HepG2 (cell line): ENCODE results near the gene EDN2. TPM values are rescaled to one million over a fixed set of nuclear protein-coding genes. Genes with fewer than 3 reads are reported as not detected.

ENCODE experiments used
- ARNT ChIP-seq: fragments of 450-650 bp; IDR thresholded peaks from 2 replicates; pipeline ENCODE4 v1.6.1; 2017
- HIVEP1 ChIP-seq: sonication (generic); formaldehyde crosslinking; IDR thresholded peaks from 2 replicates; pipeline ENCODE4 v1.4.0; 2020; ENCODE audit warnings: mild to moderate bottlenecking, missing genetic modification reagents
- KDM3A ChIP-seq: IDR thresholded peaks from 2 replicates; pipeline ENCODE4 v1.6.1; 2018; ENCODE audit warnings: low read depth, missing compliant biosample characterization
- NBN ChIP-seq: fragments of 450-650 bp; conservative IDR thresholded peaks from 2 replicates; pipeline ENCODE4 v1.6.1; 2017
- NR3C1 ChIP-seq: sonication (generic); formaldehyde crosslinking; IDR thresholded peaks from 2 replicates; pipeline ENCODE4 v1.4.0; 2020; ENCODE audit warnings: missing genetic modification reagents
- PHF21A ChIP-seq: sonication (generic); formaldehyde crosslinking; IDR thresholded peaks from 2 replicates; pipeline ENCODE4 v1.5.0; 2020; ENCODE audit warnings: mild to moderate bottlenecking, missing genetic modification reagents
- SCMH1 ChIP-seq: sonication (generic); formaldehyde crosslinking; IDR thresholded peaks from 2 replicates; pipeline ENCODE4 v1.9.0; 2021; ENCODE audit warnings: missing genetic modification reagents, mild to moderate bottlenecking, borderline replicate concordance
- SP140L ChIP-seq: sonication (generic); formaldehyde crosslinking; IDR thresholded peaks from 2 replicates; pipeline ENCODE4 v1.4.0; 2020; ENCODE audit warnings: missing genetic modification reagents, borderline replicate concordance
- SYNCRIP ChIP-seq: fragments of 200-400 bp; formaldehyde crosslinking; IDR thresholded peaks from 2 replicates; pipeline ENCODE4 v1.6.1; 2018; ENCODE audit warnings: mild to moderate bottlenecking, low read depth, low read length; ENCODE audit not compliant: insufficient read depth
- TEAD2 ChIP-seq: sonication (generic); formaldehyde crosslinking; IDR thresholded peaks from 2 replicates; pipeline ENCODE4 v1.9.0; 2021; ENCODE audit warnings: missing genetic modification reagents
- ZBTB38 ChIP-seq: sonication (generic); formaldehyde crosslinking; IDR thresholded peaks from 2 replicates; pipeline ENCODE4 v1.5.1; 2020; ENCODE audit warnings: mild to moderate bottlenecking, missing genetic modification reagents
- ZFP82 ChIP-seq: sonication (generic); formaldehyde crosslinking; IDR thresholded peaks from 2 replicates; pipeline ENCODE4 v1.5.1; 2020; ENCODE audit warnings: mild to moderate bottlenecking, missing genetic modification reagents, borderline replicate concordance
- ZKSCAN5 ChIP-seq: sonication (generic); formaldehyde crosslinking; IDR thresholded peaks from 2 replicates; pipeline ENCODE4 v1.5.1; 2020; ENCODE audit warnings: mild to moderate bottlenecking, missing genetic modification reagents
- ZNF687 ChIP-seq: sonication (generic); formaldehyde crosslinking; IDR thresholded peaks from 2 replicates; pipeline ENCODE4 v1.5.1; 2020; ENCODE audit warnings: mild to moderate bottlenecking, missing genetic modification reagents, moderate library complexity
- ZNF777 ChIP-seq: sonication (generic); formaldehyde crosslinking; IDR thresholded peaks from 2 replicates; pipeline ENCODE4 v1.4.0; 2020; ENCODE audit warnings: missing genetic modification reagents
- polyA plus RNA-seq, 8 experiments: library from polyadenylated mRNA; depleted of rRNA in 3 of 8; stranded (reverse) in 7 of 8; unstranded in 1 of 8; fragments of >200 nt; fragmentation: Illumina TruSeq in 4 of 8; extraction: Trizol in 4 of 8; gene quantifications; 2 replicates each; pipeline versions ENCODE4 v1.2.1 to v1.2.3, GENCODE V29; 2011 to 2016; ENCODE audit warnings: low read depth in 4 of 8, missing spikeins in 1 of 8, mixed read lengths in 1 of 8; ENCODE audit not compliant: insufficient read depth in 1 of 8
- total RNA-seq, 5 experiments: library from RNA; depleted of rRNA; stranded (reverse); fragments of >200 nt; fragmentation: Illumina TruSeq; extraction: Trizol; gene quantifications; 2 replicates each; pipeline ENCODE4 v1.2.3, GENCODE V29; 2016; ENCODE audit warnings: low read depth in 1 of 5
- TF ChIP-seq, protein P1 (sequence below): IDR thresholded peaks from 2 replicates; pipeline ENCODE4 v1.6.1; 2016; ENCODE audit warnings: low read depth, missing genetic modification reagents, missing compliant biosample characterization
- TF ChIP-seq, protein P2 (sequence below): sonication (generic); formaldehyde crosslinking; IDR thresholded peaks from 2 replicates; pipeline ENCODE4 v1.9.0; 2021; ENCODE audit warnings: missing genetic modification reagents, mild to moderate bottlenecking, borderline replicate concordance
- TF ChIP-seq, protein P3 (sequence below): sonication (generic); formaldehyde crosslinking; IDR thresholded peaks from 2 replicates; pipeline ENCODE4 v1.9.0; 2021; ENCODE audit warnings: missing genetic modification reagents, borderline replicate concordance

EDN2 gene
- total and polyA plus RNA-seq, 2 of the 13 experiments (the other 11 are each of a cell fraction or from before 2014, with no cell fraction given) = not detected

GRCh38 chr1:41476807-41477361 lies 7.6 kb downstream of the EDN2 start (continued):
- TF ChIP-seq, protein P1, sequence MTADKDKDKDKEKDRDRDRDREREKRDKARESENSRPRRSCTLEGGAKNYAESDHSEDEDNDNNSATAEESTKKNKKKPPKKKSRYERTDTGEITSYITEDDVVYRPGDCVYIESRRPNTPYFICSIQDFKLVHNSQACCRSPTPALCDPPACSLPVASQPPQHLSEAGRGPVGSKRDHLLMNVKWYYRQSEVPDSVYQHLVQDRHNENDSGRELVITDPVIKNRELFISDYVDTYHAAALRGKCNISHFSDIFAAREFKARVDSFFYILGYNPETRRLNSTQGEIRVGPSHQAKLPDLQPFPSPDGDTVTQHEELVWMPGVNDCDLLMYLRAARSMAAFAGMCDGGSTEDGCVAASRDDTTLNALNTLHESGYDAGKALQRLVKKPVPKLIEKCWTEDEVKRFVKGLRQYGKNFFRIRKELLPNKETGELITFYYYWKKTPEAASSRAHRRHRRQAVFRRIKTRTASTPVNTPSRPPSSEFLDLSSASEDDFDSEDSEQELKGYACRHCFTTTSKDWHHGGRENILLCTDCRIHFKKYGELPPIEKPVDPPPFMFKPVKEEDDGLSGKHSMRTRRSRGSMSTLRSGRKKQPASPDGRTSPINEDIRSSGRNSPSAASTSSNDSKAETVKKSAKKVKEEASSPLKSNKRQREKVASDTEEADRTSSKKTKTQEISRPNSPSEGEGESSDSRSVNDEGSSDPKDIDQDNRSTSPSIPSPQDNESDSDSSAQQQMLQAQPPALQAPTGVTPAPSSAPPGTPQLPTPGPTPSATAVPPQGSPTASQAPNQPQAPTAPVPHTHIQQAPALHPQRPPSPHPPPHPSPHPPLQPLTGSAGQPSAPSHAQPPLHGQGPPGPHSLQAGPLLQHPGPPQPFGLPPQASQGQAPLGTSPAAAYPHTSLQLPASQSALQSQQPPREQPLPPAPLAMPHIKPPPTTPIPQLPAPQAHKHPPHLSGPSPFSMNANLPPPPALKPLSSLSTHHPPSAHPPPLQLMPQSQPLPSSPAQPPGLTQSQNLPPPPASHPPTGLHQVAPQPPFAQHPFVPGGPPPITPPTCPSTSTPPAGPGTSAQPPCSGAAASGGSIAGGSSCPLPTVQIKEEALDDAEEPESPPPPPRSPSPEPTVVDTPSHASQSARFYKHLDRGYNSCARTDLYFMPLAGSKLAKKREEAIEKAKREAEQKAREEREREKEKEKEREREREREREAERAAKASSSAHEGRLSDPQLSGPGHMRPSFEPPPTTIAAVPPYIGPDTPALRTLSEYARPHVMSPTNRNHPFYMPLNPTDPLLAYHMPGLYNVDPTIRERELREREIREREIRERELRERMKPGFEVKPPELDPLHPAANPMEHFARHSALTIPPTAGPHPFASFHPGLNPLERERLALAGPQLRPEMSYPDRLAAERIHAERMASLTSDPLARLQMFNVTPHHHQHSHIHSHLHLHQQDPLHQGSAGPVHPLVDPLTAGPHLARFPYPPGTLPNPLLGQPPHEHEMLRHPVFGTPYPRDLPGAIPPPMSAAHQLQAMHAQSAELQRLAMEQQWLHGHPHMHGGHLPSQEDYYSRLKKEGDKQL = no peak
- TF ChIP-seq SYNCRIP (no peak), HIVEP1 (CRISPR knock-in tag) (no peak), KDM3A (CRISPR knock-in tag) (no peak), ZNF687 (CRISPR knock-in tag) (peak; percentile 56), ZFP82 (CRISPR knock-in tag) (no peak), PHF21A (CRISPR knock-in tag) (no peak), SCMH1 (CRISPR knock-in tag) (no peak), ZKSCAN5 (CRISPR knock-in tag) (no peak), ZBTB38 (CRISPR knock-in tag) (no peak), TEAD2 (CRISPR knock-in tag) (no peak), NBN (no peak), ZNF777 (CRISPR knock-in tag) (no peak), NR3C1 (no peak), SP140L (no peak), ARNT (no peak)
- TF ChIP-seq, protein P2, sequence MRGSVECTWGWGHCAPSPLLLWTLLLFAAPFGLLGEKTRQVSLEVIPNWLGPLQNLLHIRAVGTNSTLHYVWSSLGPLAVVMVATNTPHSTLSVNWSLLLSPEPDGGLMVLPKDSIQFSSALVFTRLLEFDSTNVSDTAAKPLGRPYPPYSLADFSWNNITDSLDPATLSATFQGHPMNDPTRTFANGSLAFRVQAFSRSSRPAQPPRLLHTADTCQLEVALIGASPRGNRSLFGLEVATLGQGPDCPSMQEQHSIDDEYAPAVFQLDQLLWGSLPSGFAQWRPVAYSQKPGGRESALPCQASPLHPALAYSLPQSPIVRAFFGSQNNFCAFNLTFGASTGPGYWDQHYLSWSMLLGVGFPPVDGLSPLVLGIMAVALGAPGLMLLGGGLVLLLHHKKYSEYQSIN (CRISPR knock-in tag) = no peak
- TF ChIP-seq, protein P3, sequence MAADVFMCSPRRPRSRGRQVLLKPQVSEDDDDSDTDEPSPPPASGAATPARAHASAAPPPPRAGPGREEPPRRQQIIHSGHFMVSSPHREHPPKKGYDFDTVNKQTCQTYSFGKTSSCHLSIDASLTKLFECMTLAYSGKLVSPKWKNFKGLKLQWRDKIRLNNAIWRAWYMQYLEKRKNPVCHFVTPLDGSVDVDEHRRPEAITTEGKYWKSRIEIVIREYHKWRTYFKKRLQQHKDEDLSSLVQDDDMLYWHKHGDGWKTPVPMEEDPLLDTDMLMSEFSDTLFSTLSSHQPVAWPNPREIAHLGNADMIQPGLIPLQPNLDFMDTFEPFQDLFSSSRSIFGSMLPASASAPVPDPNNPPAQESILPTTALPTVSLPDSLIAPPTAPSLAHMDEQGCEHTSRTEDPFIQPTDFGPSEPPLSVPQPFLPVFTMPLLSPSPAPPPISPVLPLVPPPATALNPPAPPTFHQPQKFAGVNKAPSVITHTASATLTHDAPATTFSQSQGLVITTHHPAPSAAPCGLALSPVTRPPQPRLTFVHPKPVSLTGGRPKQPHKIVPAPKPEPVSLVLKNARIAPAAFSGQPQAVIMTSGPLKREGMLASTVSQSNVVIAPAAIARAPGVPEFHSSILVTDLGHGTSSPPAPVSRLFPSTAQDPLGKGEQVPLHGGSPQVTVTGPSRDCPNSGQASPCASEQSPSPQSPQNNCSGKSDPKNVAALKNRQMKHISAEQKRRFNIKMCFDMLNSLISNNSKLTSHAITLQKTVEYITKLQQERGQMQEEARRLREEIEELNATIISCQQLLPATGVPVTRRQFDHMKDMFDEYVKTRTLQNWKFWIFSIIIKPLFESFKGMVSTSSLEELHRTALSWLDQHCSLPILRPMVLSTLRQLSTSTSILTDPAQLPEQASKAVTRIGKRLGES = no peak
